Cardiac septum (tissue), 1 donor: ENCODE measurements around the gene FOS. TPM values are rescaled to one million over a fixed set of nuclear protein-coding genes. Genes with fewer than 3 reads are reported as not detected.
"Not testable (repeated sequence)": the region's sequence is repeated elsewhere in the genome, so short reads cannot be mapped to it uniquely, and the experiment has no call there.

Experiments used
- DNase-seq: peaks from one replicate; pipeline ENCODE4 v3.0.0-alpha.2; 2020; ENCODE audit warnings: low spot score
- intact Hi-C: fragments of 100-400 bp; cut with DNase I; formaldehyde crosslinking; loops from one replicate; pipeline ENCODE4 v1.14.0; 2022
- total RNA-seq: library from RNA; stranded (reverse); fragmentation: NEBNext Ultra II Directional; extraction: Animal tissue kit (Norgen Biotek cat#: 25700); gene quantifications from one replicate; pipeline ENCODE4 v1.2.1, GENCODE V29; 2021
- donor health status: DM: no; HTN: no; CAD: no.

FOS gene
- total RNA-seq, 1 donor from 2014 or later: 25.8 TPM

DNA sequence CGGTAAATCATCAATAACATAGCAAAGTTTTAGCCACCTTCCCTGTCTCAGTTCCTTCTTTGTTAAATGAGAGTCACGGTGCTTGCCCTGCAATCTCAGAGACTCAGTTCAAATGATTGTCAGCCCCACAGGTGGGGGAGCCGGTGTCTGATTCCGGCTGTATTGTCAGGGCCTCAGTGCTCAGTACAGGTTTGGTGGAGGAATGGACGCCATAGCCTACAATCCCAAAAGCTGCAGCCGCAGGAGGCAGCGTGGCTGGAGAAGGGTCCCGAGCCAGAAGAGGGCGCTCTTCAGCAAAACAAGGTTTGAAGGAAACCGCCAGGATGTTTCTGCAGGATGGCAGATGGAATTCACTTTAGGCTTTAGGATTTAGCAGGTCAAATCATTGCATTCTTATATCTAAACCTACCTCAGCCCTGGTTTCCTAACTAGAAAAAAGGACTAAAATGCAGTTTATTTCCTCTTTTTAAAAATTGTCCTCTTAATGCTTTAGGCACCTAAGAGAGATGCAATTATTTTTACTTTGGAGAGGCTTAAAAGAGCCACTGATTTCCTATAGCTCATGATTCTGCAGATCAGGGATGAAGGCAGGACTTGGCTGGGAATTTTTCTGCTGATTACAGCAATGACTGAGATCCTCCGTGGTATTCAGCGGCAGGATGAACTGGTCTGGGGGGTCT, 29.2 kb downstream of the FOS start:
- intact Hi-C loops: loop anchor here (1.0 to 5.0 kb wide), 3 partner anchors 119 to 253 kb away; partner anchors contain the start of gene JDP2
- peak; percentile 91 for DNase-seq

DNA sequence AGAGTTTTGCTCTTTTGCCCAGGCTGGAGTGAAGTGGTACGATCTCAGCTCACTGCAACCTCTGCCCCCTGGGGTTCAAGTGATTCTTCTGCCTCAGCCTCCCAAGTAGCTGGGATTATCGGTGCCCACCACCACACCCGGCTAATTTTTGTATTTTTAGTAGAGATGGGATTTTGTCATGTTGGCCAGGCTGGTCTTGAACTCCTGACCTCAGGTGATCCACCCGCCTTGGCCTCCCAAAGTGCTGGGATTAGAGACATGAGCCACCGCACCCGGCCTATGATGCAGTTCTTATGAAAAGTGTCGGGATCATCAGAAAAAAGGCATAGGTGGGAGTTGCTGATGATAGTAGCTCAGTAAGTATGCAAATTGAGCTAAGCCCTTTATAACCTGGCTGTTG, 30.4 kb downstream of the FOS start:
- intact Hi-C loops: loop anchor here (5.0 kb wide), 1 partner anchor 118 kb away; the partner anchor contains the start of gene JDP2
- not testable (repeated sequence) for DNase-seq

DNA sequence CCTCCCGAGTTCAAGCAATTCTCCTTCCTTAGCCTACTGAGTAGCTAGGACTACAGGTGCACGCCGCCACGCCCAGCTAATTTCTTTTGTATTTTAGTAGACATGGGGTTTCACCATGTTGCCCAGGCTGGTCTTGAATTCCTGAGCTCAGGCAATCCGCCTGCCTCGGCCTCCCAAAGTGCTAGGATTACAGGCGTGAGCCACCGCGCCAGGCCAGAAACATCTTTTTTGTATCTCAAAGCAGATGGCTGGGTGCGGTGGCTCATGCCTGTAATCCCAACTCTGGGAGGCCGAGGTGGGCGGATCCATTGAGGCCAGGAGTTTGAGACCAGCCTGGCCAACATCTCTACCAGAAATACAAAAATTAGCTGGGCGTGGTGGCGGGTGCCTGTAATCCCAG, 30.9 kb downstream of the FOS start:
- intact Hi-C loops: loop anchor here (5.0 kb wide), 1 partner anchor 118 kb away; the partner anchor contains the start of gene JDP2
- DNase-seq: not testable (repeated sequence)

DNA sequence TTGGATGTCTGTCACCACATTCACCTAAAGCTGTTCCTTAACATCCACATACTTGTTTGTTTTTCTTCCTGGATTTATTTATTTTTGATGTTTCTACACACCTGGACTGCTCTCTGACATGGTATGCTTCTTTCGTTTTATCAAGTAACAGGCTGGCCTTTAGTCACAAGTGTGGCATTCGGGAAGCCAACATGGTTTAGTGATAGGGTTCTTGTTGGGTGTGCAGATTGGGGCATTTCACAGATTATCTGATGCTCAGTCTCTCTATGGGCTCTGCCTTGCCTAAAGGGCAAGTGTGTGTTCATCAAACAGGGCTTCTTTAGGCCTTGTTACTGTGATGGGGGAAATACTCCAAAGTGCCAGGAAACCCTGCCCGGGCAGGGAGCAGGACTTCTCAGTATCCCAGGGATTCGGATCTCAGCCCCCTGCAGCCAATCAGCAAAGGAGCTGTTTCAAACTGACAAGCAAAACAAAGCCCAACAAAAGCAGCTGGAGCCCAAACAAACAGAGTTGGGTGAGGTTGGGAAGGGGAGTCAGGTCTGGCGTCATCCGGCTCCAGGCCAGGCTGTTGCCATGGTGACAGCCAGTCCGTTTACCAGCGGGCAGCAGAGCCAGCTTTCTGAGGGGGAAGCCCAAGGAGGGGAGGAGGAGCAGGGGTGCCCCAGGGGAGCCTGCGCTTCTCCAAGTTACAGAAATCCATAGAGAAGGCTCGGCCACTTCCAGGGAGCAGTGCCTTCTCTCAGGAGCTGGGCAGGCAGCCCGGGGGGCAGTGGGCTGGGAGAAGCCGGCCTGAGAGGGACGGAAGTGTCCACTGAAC, 31.9 kb downstream of the FOS start:
- intact Hi-C loops: loop anchor here (5.0 kb wide), 1 partner anchor 92 kb away; no protein-coding TSS in a partner anchor
- peak; percentile 85 for DNase-seq

DNA sequence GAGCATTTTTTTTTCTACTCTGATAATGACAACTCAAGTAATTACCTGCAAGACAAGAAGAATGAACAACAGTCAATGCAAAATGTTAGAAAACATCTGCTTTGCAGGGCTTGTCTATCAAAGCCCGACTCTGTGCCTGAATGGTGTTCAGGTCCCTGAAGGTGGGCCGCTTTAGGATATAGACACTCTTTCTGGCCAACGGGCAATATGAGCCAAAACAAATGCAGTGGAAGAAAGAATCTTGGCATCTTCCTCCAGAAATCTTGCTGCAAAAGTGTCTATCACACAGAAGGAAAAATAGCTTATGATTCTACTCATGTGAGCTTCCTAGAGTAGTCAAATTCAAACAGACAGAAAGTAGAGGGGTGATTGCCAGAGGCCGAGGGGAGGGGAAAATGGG, 32.7 kb downstream of the FOS start:
- intact Hi-C loops: loop anchor here (5.0 kb wide), 1 partner anchor 91 kb away; no protein-coding TSS in a partner anchor
- no peak for DNase-seq

DNA sequence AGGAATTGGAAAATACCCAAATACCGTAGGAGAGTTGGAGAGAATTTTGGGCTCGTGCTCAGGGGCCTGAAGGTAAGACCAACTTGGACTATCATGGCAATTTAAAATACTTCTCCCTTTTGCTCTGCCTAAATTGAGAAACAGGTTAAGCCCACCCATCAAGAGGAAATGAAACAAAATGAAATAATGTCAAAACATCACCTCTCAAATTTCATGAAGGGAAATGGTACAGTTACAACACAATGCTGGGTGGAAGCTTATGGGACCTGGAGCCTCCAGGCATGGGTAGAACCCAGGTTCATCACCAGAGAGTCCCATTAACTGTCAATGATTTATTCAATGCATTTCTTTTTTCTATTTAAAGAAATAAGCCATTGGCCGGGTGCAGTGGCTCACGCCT, 33.7 kb downstream of the FOS start:
- DNase-seq: no peak
- intact Hi-C loops: loop anchor here (5.0 kb wide), 1 partner anchor 90 kb away; no protein-coding TSS in a partner anchor

DNA sequence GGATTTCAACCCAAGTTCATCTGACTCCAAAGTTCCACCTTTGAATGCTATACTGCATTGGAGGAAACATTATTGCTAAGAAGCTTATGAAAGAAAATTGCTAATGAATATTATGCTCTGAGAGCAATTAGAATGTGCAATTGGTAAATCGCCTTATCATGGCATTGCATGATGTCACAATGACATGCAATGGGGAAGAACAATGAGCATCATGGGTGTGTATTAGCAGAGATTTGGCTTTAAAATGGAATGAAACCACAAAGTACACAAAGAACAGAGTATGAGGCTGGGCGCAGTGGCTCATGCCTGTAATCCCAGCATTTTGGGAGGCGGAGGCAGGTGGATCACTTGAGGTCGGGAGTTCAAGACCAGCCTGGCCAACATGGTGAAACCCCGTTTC, 34.7 kb downstream of the FOS start:
- DNase-seq: no peak
- intact Hi-C loops: loop anchor here (5.0 kb wide), 1 partner anchor 89 kb away; no protein-coding TSS in a partner anchor

DNA sequence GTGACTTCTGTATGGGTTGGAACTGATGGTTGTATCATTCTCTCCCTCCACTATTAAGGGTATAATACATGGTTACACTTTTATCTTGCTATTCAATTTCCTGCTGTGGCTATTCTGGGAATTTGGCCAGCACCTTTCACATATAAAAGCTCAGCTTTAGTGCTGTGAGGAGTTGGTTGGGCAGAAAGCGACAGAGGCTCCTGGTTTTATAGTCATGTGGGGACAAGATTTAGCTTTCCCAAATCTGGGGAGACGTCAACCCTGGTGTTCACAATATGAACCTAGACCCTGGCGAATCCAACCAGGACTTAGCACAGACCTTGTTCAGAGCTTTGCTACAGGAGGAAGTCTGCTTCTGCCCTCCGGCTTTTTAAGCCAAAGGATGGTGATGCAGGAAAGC, 36.5 kb downstream of the FOS start:
- intact Hi-C loops: no loop called here
- no peak for DNase-seq

DNA sequence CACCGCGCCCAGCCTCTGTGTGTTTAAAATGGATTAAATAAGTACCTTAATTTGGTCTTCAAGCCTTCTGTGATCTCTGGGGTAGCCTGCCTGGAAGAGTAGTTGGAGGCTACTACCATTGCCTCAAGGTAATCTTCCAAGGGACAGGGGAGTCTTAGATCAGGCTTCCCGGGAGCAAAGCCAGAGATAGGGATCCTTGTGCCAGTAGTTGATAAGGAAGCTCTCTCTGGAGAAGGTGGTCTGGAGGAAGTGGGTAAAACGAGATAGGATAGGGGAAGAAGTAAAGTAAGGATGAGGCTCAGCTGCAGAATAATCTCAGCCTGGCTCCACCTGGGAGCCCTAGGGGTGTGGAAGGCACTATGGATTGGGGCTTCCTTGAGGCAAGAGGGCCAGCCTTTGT, 38.5 kb downstream of the FOS start:
- intact Hi-C loops: no loop called here
- DNase-seq: no peak

DNA sequence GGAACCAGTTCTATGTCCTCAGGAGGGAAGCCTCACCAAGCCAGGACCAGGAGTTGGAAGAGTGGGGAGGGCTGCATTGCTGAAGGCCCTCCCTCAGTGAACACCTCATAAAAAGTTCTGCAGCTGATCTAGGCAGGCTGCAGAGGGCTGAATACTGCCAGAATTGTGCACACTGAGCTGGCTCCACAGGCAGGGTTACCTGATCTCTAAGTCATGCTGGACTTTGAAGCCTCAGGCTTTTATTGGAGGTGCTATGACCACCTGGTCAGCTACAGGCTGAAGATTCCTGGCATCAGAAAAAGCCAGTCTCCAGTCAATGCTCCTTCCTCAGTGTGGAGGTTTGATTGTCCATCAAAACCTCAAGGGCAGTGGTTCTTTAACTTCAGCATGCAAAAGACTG, 39.7 kb downstream of the FOS start:
- no peak for DNase-seq
- intact Hi-C loops: no loop called here

DNA sequence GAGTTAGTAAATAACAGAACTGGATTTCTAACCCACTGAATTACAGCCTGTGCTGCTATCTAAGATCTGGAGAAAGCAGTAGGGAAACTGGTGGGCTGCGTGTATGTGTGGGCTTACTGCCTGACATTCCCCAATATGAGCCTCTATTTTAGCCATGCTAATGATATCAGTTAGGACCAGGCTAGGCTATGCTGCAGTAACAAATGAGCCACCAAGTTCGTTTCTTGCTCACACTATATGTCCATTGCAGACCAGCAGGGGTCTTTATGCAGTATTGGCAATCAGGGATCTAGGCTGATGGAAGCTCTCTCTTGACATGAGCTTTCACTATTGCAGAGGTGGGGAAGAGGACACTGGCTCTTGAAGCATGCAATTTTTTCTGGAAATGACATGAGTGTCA, 40.4 kb downstream of the FOS start:
- DNase-seq: no peak
- intact Hi-C loops: no loop called here

DNA sequence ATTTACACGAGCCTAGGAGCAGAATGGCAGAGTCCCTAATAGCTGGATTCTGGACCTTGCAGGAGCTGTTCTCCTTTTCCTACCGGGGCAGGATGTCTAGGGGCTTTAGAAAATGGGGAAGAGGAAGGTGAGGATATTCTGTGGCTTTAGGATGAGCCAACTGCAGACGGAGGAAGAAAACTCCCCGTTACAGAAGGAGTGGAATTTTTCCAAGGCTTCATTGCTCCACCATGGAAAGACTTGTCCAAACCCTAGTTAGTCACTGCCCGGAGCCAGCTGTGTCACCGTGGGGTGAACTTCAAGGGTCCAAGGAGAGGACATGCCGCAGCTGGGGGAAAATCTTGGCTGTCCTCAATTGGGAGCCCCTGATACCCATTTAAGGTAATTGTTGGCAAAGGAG, 41.6 kb downstream of the FOS start:
- intact Hi-C loops: no loop called here

DNA sequence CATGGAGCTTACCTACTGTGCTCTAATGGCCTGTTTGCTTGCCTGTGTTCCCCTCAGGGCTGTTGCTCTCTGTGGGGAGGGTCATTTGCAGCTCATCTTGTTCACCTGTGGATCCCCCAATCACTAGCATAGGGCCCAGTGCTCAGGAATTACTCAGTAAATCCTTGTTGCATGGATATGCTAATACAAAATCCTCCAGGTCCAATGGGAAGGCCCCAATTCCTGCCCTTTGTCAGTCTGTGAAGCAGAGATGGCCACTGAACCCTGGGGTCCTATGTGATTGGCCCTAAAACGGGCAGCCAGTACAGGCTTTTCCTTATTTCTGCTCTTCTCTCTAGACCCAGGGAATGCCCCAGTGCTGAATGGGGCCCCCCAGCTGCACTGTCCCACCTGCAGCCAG, 44.1 kb downstream of the FOS start:
- intact Hi-C loops: no loop called here
- DNase-seq: no peak

More for the DNA sequence above, 41.6 kb downstream of the FOS start:
- no peak for DNase-seq

DNA sequence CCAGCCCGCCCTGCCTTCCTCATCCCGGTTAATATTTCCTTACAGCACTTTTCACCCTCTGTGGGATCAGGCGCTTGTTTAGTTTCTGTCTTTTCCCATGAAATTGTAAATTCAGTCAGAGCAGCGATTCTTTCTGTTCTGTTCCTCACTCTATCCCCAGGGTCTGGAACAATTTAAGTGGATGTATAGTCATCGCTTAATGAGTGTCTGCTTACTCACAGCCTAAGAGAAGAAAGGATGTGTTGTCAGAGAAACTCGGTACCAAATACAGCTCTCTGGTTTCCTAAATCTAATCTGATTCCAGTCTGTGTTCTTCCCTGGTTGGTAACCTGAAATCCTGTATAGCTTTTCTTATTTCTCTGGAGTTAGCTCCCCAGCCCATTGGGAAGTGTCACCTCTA, 44.9 kb downstream of the FOS start:
- DNase-seq: no peak
- intact Hi-C loops: no loop called here

DNA sequence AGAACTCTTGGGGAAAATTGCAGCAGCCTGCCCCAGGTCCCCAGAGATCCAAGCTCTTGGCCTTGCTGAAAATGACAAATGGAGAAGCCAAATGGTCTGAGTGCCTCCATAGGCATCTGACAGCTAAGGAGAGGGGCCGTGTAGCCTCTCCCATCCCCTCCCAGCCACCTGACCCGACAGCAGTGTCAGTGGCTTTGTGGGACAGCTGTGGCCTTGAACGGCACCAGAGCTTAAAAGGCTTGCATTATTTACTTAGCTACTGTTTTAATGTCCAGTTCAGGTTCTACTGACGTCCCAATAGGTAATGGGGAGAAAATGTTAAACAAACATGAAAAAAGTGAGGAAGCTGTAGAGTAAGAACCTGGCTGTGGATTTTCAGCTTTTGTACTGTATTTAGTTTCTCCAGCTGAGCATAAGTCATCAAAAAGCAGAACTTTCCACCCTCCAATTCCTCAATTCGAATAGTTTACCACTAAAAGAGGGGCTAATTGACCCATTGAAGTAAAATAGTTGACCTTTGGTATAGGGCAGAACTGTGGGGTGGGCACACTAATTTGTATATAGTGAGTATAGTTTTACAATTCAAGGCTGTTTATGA, 50.0 kb downstream of the FOS start:
- DNase-seq: no peak

DNA sequence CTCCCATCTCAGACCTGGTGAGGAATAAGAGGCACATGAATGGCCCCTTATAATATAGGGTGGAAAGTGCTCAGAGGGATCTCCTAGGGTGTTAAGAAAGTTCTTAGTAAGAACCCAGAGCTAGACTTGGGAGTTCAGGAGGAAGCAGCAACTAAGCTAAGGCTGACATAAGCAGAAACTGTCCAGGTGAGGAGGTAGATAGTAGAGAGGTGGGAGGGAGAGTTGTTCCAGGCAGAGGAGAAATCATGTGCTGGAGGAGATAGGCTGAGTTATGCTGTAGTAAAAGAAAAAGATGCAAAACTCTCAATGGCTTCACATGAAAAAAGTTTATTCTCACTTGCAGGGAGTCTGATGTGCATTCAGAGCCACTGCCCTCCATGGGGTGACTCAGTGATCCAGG, 50.7 kb downstream of the FOS start:
- intact Hi-C loops: no loop called here
- DNase-seq: no peak

More for the DNA sequence above, 50.0 kb downstream of the FOS start:
- intact Hi-C loops: no loop called here

DNA sequence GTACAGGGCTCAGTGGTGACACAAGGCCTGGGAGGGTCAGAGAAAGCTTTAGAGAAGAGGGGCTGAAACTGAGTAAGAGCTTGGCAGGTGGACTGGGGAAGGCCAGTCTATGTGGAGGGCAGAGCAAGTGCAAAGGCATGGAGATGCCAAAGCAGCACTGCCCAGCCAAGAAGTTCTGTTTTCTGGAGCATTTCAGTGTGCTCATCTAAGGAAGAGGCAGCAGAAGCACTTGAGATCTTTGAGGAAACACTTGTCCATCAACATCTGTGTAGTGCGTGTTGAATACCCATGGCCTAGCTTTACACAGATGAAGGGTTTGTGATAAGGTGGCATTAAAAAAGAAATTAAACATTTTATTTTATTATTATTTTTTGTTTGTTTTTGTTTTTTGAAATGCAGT, 52.8 kb downstream of the FOS start:
- DNase-seq: no peak
- intact Hi-C loops: no loop called here
